Measurements from ENCODE around the gene CDK18.
"Not testable (repeated sequence)": the region's sequence is repeated elsewhere in the genome, so short reads cannot be mapped to it uniquely, and the experiment has no call there.

The CDK18 gene

GRCh38 chr1:205481629-205482151 is 22.8 kb upstream of the CDK18 start:
- H3K4me3 ChIP-seq (ENCODE audit: low read length), result no peak overlapping the region
- peak; percentile 55 for DNase-seq (ENCODE audit: low read depth)
- TF ChIP-seq CTCF (conservative IDR thresholded peaks at IDR 0.05; ENCODE audit: low read depth, low read length), result no peak

- H3K4me3 ChIP-seq (ENCODE audit: low read length); DNase-seq (ENCODE audit: low read depth): not testable (repeated sequence)
Measured at GRCh38 chr1:205482587-205482986, 21.9 kb upstream of the CDK18 start.

- TF ChIP-seq CTCF (conservative IDR thresholded peaks at IDR 0.05; ENCODE audit: low read depth, low read length), result no peak
- H3K4me3 ChIP-seq (ENCODE audit: low read length), result no peak overlapping the region
- no peak for DNase-seq (ENCODE audit: low read depth)
Measured at GRCh38 chr1:205483372-205483771, 21.1 kb upstream of the CDK18 start.

GRCh38 chr1:205484985-205485967 is 19.2 kb upstream of the CDK18 start:
- DNase-seq (ENCODE audit: low read depth), result no peak
- TF ChIP-seq CTCF (conservative IDR thresholded peaks at IDR 0.05; ENCODE audit: low read depth, low read length), result peak; percentile 92
- no peak overlapping the region for H3K4me3 ChIP-seq (ENCODE audit: low read length)

GRCh38 chr1:205486258-205486657 is 18.2 kb upstream of the CDK18 start:
- no peak for TF ChIP-seq CTCF (conservative IDR thresholded peaks at IDR 0.05; ENCODE audit: low read depth, low read length)
- DNase-seq (ENCODE audit: low read depth), result no peak

GRCh38 chr1:205488074-205488723 is 16.3 kb upstream of the CDK18 start:
- no peak for DNase-seq (ENCODE audit: low read depth)
- no peak overlapping the region for H3K4me3 ChIP-seq (ENCODE audit: low read length)
- peak; percentile 91 for TF ChIP-seq CTCF (conservative IDR thresholded peaks at IDR 0.05; ENCODE audit: low read depth, low read length)

More at GRCh38 chr1:205486258-205486657, 18.2 kb upstream of the CDK18 start:
- H3K4me3 ChIP-seq (ENCODE audit: low read length), result no peak overlapping the region

- no peak overlapping the region for H3K4me3 ChIP-seq (ENCODE audit: low read length)
- no peak for TF ChIP-seq CTCF (conservative IDR thresholded peaks at IDR 0.05; ENCODE audit: low read depth, low read length)
- DNase-seq (ENCODE audit: low read depth), result no peak
Measured at GRCh38 chr1:205491794-205492193, 12.7 kb upstream of the CDK18 start.

Data from retinal pigment epithelial cell (primary cell).